ENCODE measurements around the gene KMT2C.
A peak's percentile ranks its signal among the peaks of the same experiment; 100 is the strongest.

KMT2C gene

DNA sequence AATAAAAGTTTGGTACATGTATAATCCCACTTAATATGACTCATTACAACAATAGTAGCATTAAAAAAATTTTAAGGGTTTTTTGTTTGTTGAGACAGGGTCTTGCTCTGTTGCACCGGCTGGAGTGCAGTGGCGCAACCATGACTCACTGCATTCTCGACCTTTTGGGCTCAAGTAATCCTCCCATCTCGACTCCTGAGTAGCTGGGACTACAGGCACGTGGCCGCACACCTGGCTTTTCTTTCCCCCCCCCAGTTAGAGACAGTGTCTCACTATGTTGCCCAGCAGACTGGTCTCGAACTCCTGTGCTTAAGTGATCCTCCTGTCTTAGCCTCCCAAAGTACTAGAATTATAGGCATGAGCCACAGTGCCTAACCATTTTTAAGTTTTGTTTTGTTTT lies 40.7 kb downstream of the KMT2C start:
- no peak for ATAC-seq
- no peak for TF ChIP-seq ZFP30 (CRISPR knock-in tag; IDR thresholded peaks at IDR 0.05)
- TF ChIP-seq GLIS3 (CRISPR knock-in tag; IDR thresholded peaks at IDR 0.05): no peak

DNA sequence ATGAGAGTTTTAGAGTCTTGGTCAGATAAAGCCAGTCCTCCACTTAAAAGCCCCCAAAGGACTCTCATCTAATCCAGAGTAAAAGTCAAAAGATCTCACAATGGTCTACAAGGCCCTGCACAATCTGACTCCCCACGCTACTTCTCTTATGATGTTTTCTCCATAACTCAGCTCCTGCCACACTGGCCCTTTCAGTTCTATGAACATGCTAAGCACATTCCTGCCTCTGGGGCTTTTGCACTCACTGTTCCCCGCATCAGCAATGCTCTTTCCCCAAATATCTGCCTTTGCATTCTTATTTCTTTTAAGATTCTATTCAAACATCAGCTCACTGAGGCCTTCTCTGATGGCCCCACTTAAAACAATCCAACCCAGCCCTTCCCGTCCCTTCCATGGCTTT lies 41.6 kb downstream of the KMT2C start:
- peak; percentile 96 for ATAC-seq
- TF ChIP-seq ZNF70 (CRISPR knock-in tag; IDR thresholded peaks at IDR 0.05): 0 out of 2 replicates have a peak, but pooled peaks have one; percentile 27

DNA sequence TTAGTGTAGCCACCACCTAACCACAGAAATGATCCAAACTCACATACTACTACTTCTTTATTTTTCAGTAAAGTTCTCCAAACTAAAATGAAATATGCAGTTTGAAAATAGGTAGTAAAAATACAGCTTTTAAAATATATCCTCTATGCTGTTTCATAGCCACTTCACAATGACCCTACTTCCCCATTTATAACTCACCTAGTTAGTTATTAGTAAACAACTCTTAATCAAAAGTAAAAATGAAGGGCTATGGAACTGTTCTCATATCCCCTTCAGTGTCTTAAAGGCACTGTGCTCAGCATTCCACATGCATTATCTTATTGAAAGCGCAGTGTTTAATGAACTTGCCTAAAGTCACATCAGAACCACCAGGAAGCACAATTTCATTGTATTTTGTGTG lies 43.5 kb downstream of the KMT2C start:
- TF ChIP-seq GLIS3 (CRISPR knock-in tag; IDR thresholded peaks at IDR 0.05) (no peak), ESRRG (CRISPR knock-in tag; IDR thresholded peaks at IDR 0.05) (no peak), ISL1 (CRISPR knock-in tag; IDR thresholded peaks at IDR 0.05) (no peak), TCF4 (CRISPR knock-in tag; IDR thresholded peaks at IDR 0.05; ENCODE audit: borderline replicate concordance) (no peak), PPARA (CRISPR knock-in tag; IDR thresholded peaks at IDR 0.05; ENCODE audit: borderline replicate concordance) (no peak), CSDC2 (CRISPR knock-in tag; IDR thresholded peaks at IDR 0.05) (no peak), RARB (CRISPR knock-in tag; IDR thresholded peaks at IDR 0.05) (no peak), TOX (CRISPR knock-in tag; IDR thresholded peaks at IDR 0.05; ENCODE audit: borderline replicate concordance) (no peak)
- TF ChIP-seq, protein P1, sequence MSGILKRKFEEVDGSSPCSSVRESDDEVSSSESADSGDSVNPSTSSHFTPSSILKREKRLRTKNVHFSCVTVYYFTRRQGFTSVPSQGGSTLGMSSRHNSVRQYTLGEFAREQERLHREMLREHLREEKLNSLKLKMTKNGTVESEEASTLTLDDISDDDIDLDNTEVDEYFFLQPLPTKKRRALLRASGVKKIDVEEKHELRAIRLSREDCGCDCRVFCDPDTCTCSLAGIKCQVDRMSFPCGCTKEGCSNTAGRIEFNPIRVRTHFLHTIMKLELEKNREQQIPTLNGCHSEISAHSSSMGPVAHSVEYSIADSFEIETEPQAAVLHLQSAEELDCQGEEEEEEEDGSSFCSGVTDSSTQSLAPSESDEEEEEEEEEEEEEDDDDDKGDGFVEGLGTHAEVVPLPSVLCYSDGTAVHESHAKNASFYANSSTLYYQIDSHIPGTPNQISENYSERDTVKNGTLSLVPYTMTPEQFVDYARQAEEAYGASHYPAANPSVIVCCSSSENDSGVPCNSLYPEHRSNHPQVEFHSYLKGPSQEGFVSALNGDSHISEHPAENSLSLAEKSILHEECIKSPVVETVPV (CRISPR knock-in tag; IDR thresholded peaks at IDR 0.05): no peak
- TF ChIP-seq, protein P2, sequence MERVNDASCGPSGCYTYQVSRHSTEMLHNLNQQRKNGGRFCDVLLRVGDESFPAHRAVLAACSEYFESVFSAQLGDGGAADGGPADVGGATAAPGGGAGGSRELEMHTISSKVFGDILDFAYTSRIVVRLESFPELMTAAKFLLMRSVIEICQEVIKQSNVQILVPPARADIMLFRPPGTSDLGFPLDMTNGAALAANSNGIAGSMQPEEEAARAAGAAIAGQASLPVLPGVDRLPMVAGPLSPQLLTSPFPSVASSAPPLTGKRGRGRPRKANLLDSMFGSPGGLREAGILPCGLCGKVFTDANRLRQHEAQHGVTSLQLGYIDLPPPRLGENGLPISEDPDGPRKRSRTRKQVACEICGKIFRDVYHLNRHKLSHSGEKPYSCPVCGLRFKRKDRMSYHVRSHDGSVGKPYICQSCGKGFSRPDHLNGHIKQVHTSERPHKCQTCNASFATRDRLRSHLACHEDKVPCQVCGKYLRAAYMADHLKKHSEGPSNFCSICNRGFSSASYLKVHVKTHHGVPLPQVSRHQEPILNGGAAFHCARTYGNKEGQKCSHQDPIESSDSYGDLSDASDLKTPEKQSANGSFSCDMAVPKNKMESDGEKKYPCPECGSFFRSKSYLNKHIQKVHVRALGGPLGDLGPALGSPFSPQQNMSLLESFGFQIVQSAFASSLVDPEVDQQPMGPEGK (CRISPR knock-in tag; IDR thresholded peaks at IDR 0.05; ENCODE audit: borderline replicate concordance): no peak
- TF ChIP-seq, protein P3, sequence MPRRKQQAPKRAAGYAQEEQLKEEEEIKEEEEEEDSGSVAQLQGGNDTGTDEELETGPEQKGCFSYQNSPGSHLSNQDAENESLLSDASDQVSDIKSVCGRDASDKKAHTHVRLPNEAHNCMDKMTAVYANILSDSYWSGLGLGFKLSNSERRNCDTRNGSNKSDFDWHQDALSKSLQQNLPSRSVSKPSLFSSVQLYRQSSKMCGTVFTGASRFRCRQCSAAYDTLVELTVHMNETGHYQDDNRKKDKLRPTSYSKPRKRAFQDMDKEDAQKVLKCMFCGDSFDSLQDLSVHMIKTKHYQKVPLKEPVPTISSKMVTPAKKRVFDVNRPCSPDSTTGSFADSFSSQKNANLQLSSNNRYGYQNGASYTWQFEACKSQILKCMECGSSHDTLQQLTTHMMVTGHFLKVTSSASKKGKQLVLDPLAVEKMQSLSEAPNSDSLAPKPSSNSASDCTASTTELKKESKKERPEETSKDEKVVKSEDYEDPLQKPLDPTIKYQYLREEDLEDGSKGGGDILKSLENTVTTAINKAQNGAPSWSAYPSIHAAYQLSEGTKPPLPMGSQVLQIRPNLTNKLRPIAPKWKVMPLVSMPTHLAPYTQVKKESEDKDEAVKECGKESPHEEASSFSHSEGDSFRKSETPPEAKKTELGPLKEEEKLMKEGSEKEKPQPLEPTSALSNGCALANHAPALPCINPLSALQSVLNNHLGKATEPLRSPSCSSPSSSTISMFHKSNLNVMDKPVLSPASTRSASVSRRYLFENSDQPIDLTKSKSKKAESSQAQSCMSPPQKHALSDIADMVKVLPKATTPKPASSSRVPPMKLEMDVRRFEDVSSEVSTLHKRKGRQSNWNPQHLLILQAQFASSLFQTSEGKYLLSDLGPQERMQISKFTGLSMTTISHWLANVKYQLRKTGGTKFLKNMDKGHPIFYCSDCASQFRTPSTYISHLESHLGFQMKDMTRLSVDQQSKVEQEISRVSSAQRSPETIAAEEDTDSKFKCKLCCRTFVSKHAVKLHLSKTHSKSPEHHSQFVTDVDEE (CRISPR knock-in tag; IDR thresholded peaks at IDR 0.05): no peak
- ATAC-seq: no peak

DNA sequence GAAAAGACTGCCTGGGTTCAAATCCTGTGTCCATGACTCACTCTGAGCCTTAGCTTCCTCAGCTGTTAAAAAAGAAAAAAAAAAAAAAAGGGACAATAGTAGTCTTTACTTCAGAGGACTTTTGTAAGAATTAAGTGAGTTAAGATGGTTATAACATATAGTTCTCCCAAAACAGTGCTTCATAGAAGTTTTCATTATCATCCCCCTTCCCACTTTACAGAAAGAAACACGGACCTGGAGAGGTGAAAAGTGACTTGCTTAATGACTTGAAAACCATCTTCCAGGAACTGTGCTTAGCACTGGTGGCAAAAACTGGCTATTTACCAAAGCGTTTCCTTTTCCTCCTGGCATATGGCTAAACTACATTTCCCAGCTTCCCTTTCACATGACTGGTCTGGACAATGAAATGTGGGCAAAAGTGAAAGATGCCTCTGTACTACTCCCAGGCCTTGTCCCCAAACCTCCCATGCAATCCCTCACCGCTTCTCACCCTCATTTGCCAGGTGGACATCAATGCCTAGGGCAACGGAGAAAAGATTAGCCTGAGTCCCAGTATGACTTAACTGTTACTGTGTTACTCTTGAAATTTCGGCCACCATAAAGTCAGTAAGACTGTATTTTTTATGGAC lies 49.6 kb downstream of the KMT2C start:
- peak; percentile 58 for ATAC-seq

DNA sequence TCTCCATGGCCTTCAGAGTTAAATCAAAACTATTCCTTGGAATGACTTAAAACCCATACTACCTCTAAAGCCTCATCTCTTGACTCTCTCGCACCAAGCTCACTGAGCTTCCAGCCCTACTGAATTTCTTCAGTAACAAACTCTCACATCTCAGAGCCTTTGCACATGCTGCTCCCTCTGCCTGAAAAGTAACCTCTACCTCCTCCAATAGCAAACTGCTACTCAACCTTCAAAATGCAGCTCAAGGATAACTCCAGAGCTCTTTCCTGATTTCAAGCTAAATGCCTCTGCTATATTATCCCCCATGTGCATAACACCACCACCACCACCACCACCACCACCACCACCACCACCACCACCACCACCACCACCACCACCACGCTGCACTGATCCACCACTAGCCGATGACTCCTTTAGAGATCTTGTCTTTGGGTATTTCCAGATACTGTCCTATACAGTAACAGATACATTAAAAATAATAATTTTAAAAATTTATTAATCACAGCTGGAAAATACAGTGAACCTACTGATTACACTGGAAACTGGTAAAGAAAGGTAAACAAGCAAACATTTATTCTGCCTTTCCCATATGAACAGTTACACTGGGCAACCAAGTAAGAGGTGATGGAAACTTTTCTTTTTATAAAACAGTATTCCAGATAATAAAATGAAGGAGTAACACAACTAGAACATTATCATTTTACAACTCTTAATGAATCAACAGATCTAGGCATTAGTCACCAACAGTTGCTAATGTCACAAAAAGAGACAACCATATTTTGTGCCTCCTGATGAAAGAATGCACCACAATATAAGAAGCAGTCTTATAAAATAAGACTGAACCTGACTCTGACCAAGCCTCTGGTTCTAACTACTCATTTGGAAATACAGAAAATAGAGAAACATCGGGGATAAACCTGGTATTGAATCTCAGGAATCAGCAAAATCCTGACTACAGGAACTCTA lies 51.3 kb downstream of the KMT2C start:
- peak; percentile 23; the same call in 2 of the 3 replicates for ATAC-seq

DNA sequence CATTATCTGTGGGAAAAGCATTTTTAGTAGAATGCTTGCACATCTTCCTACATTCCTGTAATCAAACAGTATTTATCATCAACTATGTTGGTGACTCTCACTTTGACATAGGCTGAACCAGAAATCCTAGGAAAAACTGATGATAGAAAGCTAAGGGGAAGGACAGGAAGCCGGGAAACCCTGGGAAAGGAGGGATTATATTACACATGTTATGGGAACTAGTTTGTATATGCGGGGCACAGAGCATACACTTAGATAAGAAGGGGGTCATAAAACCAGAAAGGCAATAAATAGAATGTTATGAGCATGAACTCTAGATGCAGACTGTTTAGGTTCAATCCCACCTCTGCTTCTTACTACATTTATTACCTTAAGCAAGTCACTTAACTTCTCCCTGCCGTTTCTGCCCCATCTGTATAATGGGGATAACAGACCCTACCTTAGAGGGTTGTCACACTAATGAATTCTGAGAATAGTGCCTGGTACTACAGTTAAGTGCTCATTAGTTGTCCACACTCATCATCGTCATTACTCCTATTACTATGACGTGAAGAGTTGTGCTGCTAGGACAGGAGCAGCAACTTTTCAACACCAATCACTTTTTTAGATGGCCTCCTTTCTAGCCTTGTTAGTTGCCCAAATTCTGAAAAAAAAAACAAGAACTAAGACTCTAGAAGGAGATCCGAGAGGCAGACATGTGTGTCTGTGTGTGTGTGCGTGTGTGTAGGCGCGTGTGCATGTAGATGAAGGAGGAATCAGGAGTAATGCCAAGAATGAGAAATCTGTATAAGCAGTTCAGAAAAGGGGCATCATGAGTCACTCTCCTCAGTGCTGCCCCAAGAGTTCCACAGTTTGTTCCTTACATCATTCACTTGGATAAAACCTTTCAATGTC lies 52.2 kb downstream of the KMT2C start:
- peak; percentile 81 for ATAC-seq
- no peak for TF ChIP-seq ZFP30 (CRISPR knock-in tag; IDR thresholded peaks at IDR 0.05)

DNA sequence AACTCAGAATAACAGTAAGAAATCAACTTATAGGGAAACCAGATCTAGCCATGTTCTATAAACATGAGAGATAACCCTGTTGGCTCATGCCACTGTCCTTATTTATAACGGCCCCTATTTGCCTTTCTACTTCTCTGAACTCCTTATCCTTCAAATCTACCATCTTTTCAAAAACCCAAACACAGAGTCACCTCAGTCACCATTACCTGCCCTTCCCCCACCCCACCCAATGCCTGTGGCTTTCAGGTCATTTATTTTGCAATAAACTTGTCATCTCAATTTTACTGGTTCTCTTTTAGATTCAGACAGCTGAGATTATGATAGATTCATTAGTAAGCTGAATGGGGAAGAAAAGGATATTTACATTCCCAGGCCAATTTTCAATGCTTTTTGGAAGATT lies 53.6 kb downstream of the KMT2C start:
- ATAC-seq: no peak
- TF ChIP-seq PPARA (CRISPR knock-in tag; IDR thresholded peaks at IDR 0.05; ENCODE audit: borderline replicate concordance) (no peak), OSR1 (CRISPR knock-in tag; IDR thresholded peaks at IDR 0.05) (no peak), ARNTL (CRISPR knock-in tag; IDR thresholded peaks at IDR 0.05; ENCODE audit: borderline replicate concordance, low read depth) (no peak), ZNF565 (CRISPR knock-in tag; conservative IDR thresholded peaks at IDR 0.05; ENCODE audit: low read depth) (no peak)
- TF ChIP-seq, protein P2 (CRISPR knock-in tag; IDR thresholded peaks at IDR 0.05; ENCODE audit: borderline replicate concordance): no peak
- TF ChIP-seq, protein P3 (CRISPR knock-in tag; IDR thresholded peaks at IDR 0.05): no peak
